MM.1S (cell line): ENCODE results near the gene ITM2B.

Source experiments
- DNase-seq: peaks from one replicate; pipeline ENCODE4 v3.0.0-alpha.2; 2015
- H2AFZ ChIP-seq: fragments of 300-600 bp; sonication (generic); 2 replicates; pipeline ENCODE4 v1.6.0; 2016; ENCODE audit warnings: antibody characterized with exemption, low read length
- H3F3A ChIP-seq: fragments of 300-600 bp; sonication (generic); 2 replicates; pipeline ENCODE4 v1.6.1; 2016; ENCODE audit warnings: mild to moderate bottlenecking, antibody characterized with exemption, low read length, moderate library complexity, mixed read lengths; ENCODE audit not compliant: insufficient read depth
- H3K27ac ChIP-seq: fragments of 300-600 bp; sonication (generic); 2 replicates; pipeline ENCODE4 v1.5.1; 2016; ENCODE audit warnings: mild to moderate bottlenecking, low read length
- H3K27me3 ChIP-seq: fragments of 300-600 bp; sonication (generic); replicated peaks from 2 replicates; pipeline ENCODE4 v1.6.0; 2016; ENCODE audit warnings: low read length; ENCODE audit not compliant: insufficient read depth
- H3K36me3 ChIP-seq: fragments of 300-600 bp; sonication (generic); replicated peaks from 2 replicates; pipeline ENCODE4 v1.6.1; 2016; ENCODE audit warnings: mild to moderate bottlenecking, low read length, mixed read lengths; ENCODE audit not compliant: insufficient read depth
- H3K4me1 ChIP-seq: fragments of 300-600 bp; sonication (generic); 2 replicates; pipeline ENCODE4 v1.6.1; 2016; ENCODE audit warnings: low read length, mixed read lengths
- H3K4me2 ChIP-seq: fragments of 300-600 bp; sonication (generic); 2 replicates; pipeline ENCODE4 v1.6.0; 2016; ENCODE audit warnings: low read depth, low read length
- H3K4me3 ChIP-seq: fragments of 300-600 bp; sonication (generic); 2 replicates; pipeline ENCODE4 v1.5.1; 2016; ENCODE audit warnings: low read length, mixed read lengths
- H3K79me2 ChIP-seq: fragments of 300-600 bp; sonication (generic); 2 replicates; pipeline ENCODE4 v1.6.1; 2016; ENCODE audit warnings: mixed run types, low read length, mixed read lengths
- H3K9ac ChIP-seq: fragments of 300-600 bp; sonication (generic); 2 replicates; pipeline ENCODE4 v1.6.1; 2016; ENCODE audit warnings: low read length, mixed read lengths
- H3K9me2 ChIP-seq: fragments of 300-600 bp; sonication (generic); replicated peaks from 2 replicates; pipeline ENCODE4 v1.6.1; 2016; ENCODE audit warnings: mild to moderate bottlenecking, low read length, mixed read lengths; ENCODE audit not compliant: insufficient read depth
- H3K9me3 ChIP-seq: fragments of 300-600 bp; sonication (generic); replicated peaks from 2 replicates; pipeline ENCODE4 v1.6.1; 2016; ENCODE audit warnings: mild to moderate bottlenecking, low read length, mixed read lengths; ENCODE audit not compliant: insufficient read depth
- H4K20me1 ChIP-seq: fragments of 300-600 bp; sonication (generic); 2 replicates; pipeline ENCODE4 v1.6.1; 2016; ENCODE audit warnings: mild to moderate bottlenecking, low read length, moderate library complexity, mixed read lengths; ENCODE audit not compliant: insufficient read depth
- CTCF ChIP-seq: fragments of 300-600 bp; sonication (generic); IDR thresholded peaks from 2 replicates; pipeline ENCODE4 v1.5.1; 2016; ENCODE audit warnings: antibody characterized with exemption, low read length, mixed read lengths
- EZH2 ChIP-seq: fragments of 300-600 bp; sonication (generic); optimal IDR thresholded peaks from 2 replicates; pipeline ENCODE3; 2017; ENCODE audit warnings: low read depth, mild to moderate bottlenecking, antibody characterized with exemption, low read length, mixed read lengths
- EZH2phosphoT487 ChIP-seq: fragments of 300-600 bp; sonication (generic); IDR thresholded peaks from 2 replicates; pipeline ENCODE4 v1.6.1; 2018; ENCODE audit warnings: antibody characterized with exemption, low read length

Gene ITM2B

GRCh38 chr13:48186722-48187121 lies 46.3 kb upstream of the ITM2B start:
- H3K27ac ChIP-seq = no peak overlapping the region
- TF ChIP-seq EZH2 = no peak
- TF ChIP-seq CTCF = no peak
- no peak for TF ChIP-seq EZH2phosphoT487
- no peak overlapping the region for H3K4me3 ChIP-seq
- no peak overlapping the region for H3K4me2 ChIP-seq
- no peaks in the 10 kb centered on the region for H3K27me3 ChIP-seq
- H3F3A ChIP-seq = no peaks in the 10 kb centered on the region
- H3K36me3 ChIP-seq = no peaks in the 10 kb centered on the region
- H4K20me1 ChIP-seq = no peaks in the 10 kb centered on the region
- H3K9ac ChIP-seq = no peak overlapping the region
- H3K4me1 ChIP-seq = no peaks in the 10 kb centered on the region
- no peak overlapping the region for H2AFZ ChIP-seq
- H3K9me3 ChIP-seq = no peaks in the 10 kb centered on the region
- H3K79me2 ChIP-seq = no peaks in the 10 kb centered on the region
- no peak for DNase-seq
- H3K9me2 ChIP-seq = no peaks in the 10 kb centered on the region

- no peaks in the 10 kb centered on the region for H3F3A ChIP-seq
- no peak overlapping the region for H3K4me2 ChIP-seq
Observed at GRCh38 chr13:48188131-48188530, 44.9 kb upstream of the ITM2B start.

GRCh38 chr13:48188601-48189000 lies 44.4 kb upstream of the ITM2B start:
- Histone ChIP-seq H3K4me2 (no peak overlapping the region), H3K27me3 (no peaks in the 10 kb centered on the region), H3K27ac (no peak overlapping the region), H3K4me1 (no peaks in the 10 kb centered on the region), H3K4me3 (no peak overlapping the region), H3K9ac (no peak overlapping the region), H3K79me2 (no peaks in the 10 kb centered on the region), H3K36me3 (no peaks in the 10 kb centered on the region), H3K9me3 (no peaks in the 10 kb centered on the region), H3K9me2 (no peaks in the 10 kb centered on the region), H4K20me1 (no peaks in the 10 kb centered on the region), H3F3A (no peaks in the 10 kb centered on the region), H2AFZ (no peak overlapping the region)
- DNase-seq = no peak
- TF ChIP-seq EZH2phosphoT487 (no peak), CTCF (no peak), EZH2 (no peak)

More at GRCh38 chr13:48188131-48188530, 44.9 kb upstream of the ITM2B start:
- DNase-seq = no peak
- Histone ChIP-seq H3K36me3 (no peaks in the 10 kb centered on the region), H3K9me2 (no peaks in the 10 kb centered on the region), H3K27me3 (no peaks in the 10 kb centered on the region), H3K4me3 (no peak overlapping the region), H3K9ac (no peak overlapping the region), H3K27ac (no peak overlapping the region), H3K4me1 (no peaks in the 10 kb centered on the region), H2AFZ (no peak overlapping the region), H3K79me2 (no peaks in the 10 kb centered on the region), H3K9me3 (no peaks in the 10 kb centered on the region), H4K20me1 (no peaks in the 10 kb centered on the region)
- TF ChIP-seq EZH2phosphoT487 (no peak), CTCF (no peak), EZH2 (no peak)
